WERI-Rb-1 (cell line): ENCODE data around the gene SLC25A13.
"Not testable (repeated sequence)": the region's sequence is repeated elsewhere in the genome, so short reads cannot be mapped to it uniquely, and the experiment has no call there.

Experiments
- DNase-seq: peaks from one replicate; pipeline ENCODE4 v3.0.0-alpha.2; 2020
- H3K27ac ChIP-seq: fragments of 250-450 bp; sonication (Bioruptor Pico); 2 replicates; pipeline ENCODE4 v1.5.1; 2020; ENCODE audit warnings: mild to moderate bottlenecking, moderate library complexity
- H3K27me3 ChIP-seq: fragments of 250-450 bp; sonication (Bioruptor Pico); 2 replicates; pipeline ENCODE4 v1.5.1; 2021; ENCODE audit warnings: mild to moderate bottlenecking, low read depth, moderate library complexity; ENCODE audit not compliant: insufficient read depth, severe bottlenecking
- H3K36me3 ChIP-seq: fragments of 250-450 bp; sonication (Bioruptor Pico); 2 replicates; pipeline ENCODE4 v1.5.1; 2020; ENCODE audit warnings: mild to moderate bottlenecking, moderate library complexity
- H3K4me3 ChIP-seq: 2 replicates; pipeline ENCODE4 v1.5.1; 2011; ENCODE audit warnings: low read depth, mild to moderate bottlenecking, control low read depth, low read length
- H3K9me3 ChIP-seq: fragments of 250-450 bp; sonication (Bioruptor Pico); 2 replicates; pipeline ENCODE4 v1.5.1; 2021; ENCODE audit warnings: mild to moderate bottlenecking, moderate library complexity; ENCODE audit not compliant: severe bottlenecking
- CTCF ChIP-seq: IDR thresholded peaks from 2 replicates; pipeline ENCODE4 v1.5.1; 2011; ENCODE audit warnings: low read depth, mild to moderate bottlenecking, control low read depth, inconsistent platforms, low read length

Gene SLC25A13

DNA sequence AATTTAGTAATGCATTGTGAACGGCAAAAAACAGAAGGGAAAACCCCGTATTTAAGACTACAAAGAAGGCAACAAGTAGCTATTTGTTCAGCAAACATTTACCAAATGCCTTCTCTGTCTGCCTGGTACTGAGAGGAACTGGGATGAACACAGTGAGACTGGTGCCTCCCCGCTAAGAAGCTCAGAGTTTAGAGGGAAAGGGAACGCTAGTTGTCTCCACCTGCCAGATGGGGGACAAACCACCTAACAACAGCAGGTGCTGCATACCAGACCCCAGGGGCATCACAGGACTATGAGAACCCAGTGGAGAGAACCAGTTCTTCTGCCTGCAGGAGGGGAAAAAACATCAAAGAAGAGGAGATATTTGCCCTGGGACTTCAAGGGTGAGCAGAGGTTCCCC, 147.1 kb downstream of the SLC25A13 start:
- H3K4me3 ChIP-seq, result no peak overlapping the region
- no peaks in the 10 kb centered on the region for H3K36me3 ChIP-seq
- no peak for TF ChIP-seq CTCF
- DNase-seq, result no peak
- no peaks in the 10 kb centered on the region for H3K9me3 ChIP-seq
- H3K27ac ChIP-seq, result no peak overlapping the region
- H3K27me3 ChIP-seq, result no peaks in the 10 kb centered on the region

- Histone ChIP-seq H3K27me3 (no peaks in the 10 kb centered on the region), H3K36me3 (no peaks in the 10 kb centered on the region; the same call in 1 of the 2 replicates), H3K9me3 (no peaks in the 10 kb centered on the region), H3K4me3 (no peak overlapping the region), H3K27ac (no peak overlapping the region)
- no peak for DNase-seq
- TF ChIP-seq CTCF, result no peak
Observed at GRCh38 chr7:96173781-96174180, 148.1 kb downstream of the SLC25A13 start.

DNA sequence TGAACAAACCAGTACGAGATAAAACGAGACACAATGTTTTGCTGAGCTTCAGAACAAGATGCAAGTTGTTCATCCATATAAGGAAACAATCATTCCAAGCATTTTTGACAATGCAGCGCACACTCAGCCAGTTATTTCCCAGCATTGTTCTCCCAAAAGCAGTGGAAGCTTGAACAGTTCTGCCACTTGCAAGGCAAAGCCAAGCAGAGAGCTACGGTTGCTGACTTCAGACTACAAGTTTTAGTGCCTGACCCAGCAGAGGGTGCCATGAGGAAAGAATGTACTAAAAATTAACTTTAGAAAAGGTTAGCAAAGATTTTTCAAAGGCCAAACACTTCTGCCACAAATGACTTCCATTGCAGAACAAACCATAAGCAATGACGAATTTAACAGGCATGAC, 152.5 kb downstream of the SLC25A13 start:
- H3K4me3 ChIP-seq, result no peak overlapping the region
- H3K9me3 ChIP-seq, result no peaks in the 10 kb centered on the region

GRCh38 chr7:96167424-96167823, 154.5 kb downstream of the SLC25A13 start:
- H3K36me3 ChIP-seq, result peaks cover 12% of the 10 kb centered on the region; the same call in 1 of the 2 replicates
- H3K9me3 ChIP-seq, result no peaks in the 10 kb centered on the region
- DNase-seq, result no peak
- no peaks in the 10 kb centered on the region for H3K27me3 ChIP-seq
- H3K27ac ChIP-seq, result no peak overlapping the region
- no peak for TF ChIP-seq CTCF
- no peak overlapping the region for H3K4me3 ChIP-seq

More for the DNA sequence above, 152.5 kb downstream of the SLC25A13 start:
- TF ChIP-seq CTCF, result no peak
- H3K36me3 ChIP-seq, result peaks cover 4% of the 10 kb centered on the region; the same call in 1 of the 2 replicates
- no peak for DNase-seq
- no peaks in the 10 kb centered on the region for H3K27me3 ChIP-seq
- H3K27ac ChIP-seq, result no peak overlapping the region

DNA sequence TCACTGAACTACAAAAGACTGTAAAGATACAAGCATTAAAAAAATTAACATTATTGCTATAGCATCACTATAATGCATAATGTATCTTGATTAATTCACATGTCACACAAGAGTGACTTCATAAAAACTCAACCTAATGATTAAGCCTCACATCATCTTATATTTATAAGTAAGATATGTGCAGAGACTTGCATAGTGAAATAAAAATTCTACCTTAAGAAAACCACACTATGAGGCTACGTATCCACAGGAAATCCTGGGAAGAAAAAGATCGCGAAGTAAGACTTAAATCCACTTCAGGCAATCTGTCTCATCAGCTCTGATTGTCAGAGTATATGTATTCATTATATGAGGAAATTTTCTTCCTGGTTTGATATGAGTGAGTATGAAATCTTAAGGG, 160.0 kb downstream of the SLC25A13 start:
- no peak overlapping the region for H3K4me3 ChIP-seq
- H3K27me3 ChIP-seq, result no peaks in the 10 kb centered on the region
- H3K27ac ChIP-seq, result no peak overlapping the region
- TF ChIP-seq CTCF, result no peak
- H3K36me3 ChIP-seq, result peaks cover 8% of the 10 kb centered on the region; the same call in 1 of the 2 replicates
- H3K9me3 ChIP-seq, result no peaks in the 10 kb centered on the region
- DNase-seq, result no peak

DNA sequence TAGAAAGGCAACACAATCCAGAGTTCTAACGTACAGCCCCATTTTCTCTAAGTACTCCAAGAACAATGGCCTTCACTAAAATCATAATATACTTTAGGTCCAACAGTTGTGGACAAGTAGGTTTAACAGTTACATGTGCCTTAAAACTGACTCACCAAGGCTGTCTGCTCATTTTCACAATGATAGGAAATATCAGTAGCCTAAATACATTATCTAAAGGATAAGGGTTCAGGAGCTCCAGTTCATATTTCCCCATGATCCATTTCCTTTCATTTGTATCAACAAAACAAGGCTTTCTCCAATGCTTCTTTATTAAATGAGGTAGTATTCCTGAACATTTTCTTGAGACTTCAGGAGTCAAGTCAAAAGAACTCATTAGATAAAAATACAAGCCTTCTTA, 164.0 kb downstream of the SLC25A13 start:
- H3K36me3 ChIP-seq, result no peaks in the 10 kb centered on the region; the same call in 1 of the 2 replicates
- no peaks in the 10 kb centered on the region for H3K27me3 ChIP-seq
- no peaks in the 10 kb centered on the region for H3K9me3 ChIP-seq
- H3K27ac ChIP-seq, result no peak overlapping the region
- TF ChIP-seq CTCF, result no peak
- DNase-seq, result no peak
- no peak overlapping the region for H3K4me3 ChIP-seq

DNA sequence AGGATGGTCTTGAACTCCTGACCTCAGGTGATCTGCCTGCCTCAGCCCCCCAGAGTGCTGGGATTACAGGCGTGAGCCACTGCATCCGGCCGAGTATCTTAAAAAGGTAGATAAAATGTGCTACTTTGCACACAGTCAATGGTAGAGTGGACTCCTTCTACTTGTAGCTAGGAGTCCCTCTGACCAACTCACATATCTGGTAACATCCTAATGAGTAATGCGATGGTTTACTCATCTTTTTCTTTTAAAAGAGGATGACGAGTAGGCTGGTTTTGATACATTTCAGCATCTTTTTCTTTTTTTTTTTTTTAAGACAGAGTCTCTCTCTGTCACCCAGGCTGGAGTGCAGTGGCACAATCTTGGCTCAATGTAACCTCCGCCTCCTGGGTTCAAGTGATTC, 167.4 kb downstream of the SLC25A13 start:
- not testable (repeated sequence) for H3K4me3 ChIP-seq, H3K27ac ChIP-seq, H3K9me3 ChIP-seq, H3K27me3 ChIP-seq, DNase-seq, H3K36me3 ChIP-seq
